CD14-positive monocyte (primary cell): ENCODE measurements around the gene U2AF1. TPM values are rescaled to one million over a fixed set of nuclear protein-coding genes. Genes with fewer than 3 reads are reported as not detected.
"Not testable (repeated sequence)": the region's sequence is repeated elsewhere in the genome, so short reads cannot be mapped to it uniquely, and the experiment has no call there.

Source experiments
- DNase-seq, 3 donors: peaks; one replicate each; pipeline ENCODE4 v3.0.0-alpha.2; 2011 to 2022
- H2AFZ ChIP-seq: 2 replicates; pipeline ENCODE4 v1.6.0; 2012; ENCODE audit warnings: mild to moderate bottlenecking, low read depth, low read length, inconsistent platforms; ENCODE audit not compliant: insufficient read depth, poor library complexity, severe bottlenecking
- H3K27ac ChIP-seq, 2 donors: 1 replicate in 1 of 2; 2 replicates in 1 of 2; pipeline ENCODE4 v1.5.1; 2012 to 2013; ENCODE audit warnings: low read length in 2 of 2, control low read depth in 1 of 2, inconsistent platforms in 1 of 2, low read depth in 1 of 2, mild to moderate bottlenecking in 1 of 2
- H3K27me3 ChIP-seq, 2 donors: one replicate each; pipeline versions ENCODE4 v1.6.0 to v1.6.1; 2011 to 2013; ENCODE audit warnings: low read length in 2 of 2; ENCODE audit not compliant: control insufficient read depth in 2 of 2, insufficient read depth in 2 of 2
- H3K36me3 ChIP-seq, 2 donors: replicated peaks in 1 of 2; 1 replicate in 1 of 2; 2 replicates in 1 of 2; pipeline versions ENCODE4 v1.5.1 to v1.6.1; 2012 to 2013; ENCODE audit warnings: low read length in 2 of 2, control low read depth in 1 of 2, inconsistent platforms in 1 of 2, mild to moderate bottlenecking in 1 of 2; ENCODE audit not compliant: insufficient read depth in 2 of 2, control insufficient read depth in 1 of 2
- H3K4me1 ChIP-seq, 2 donors: 1 replicate in 1 of 2; 2 replicates in 1 of 2; pipeline versions ENCODE4 v1.5.1 to v1.6.1; 2012 to 2013; ENCODE audit warnings: low read length in 2 of 2, control low read depth in 1 of 2, inconsistent platforms in 1 of 2, mild to moderate bottlenecking in 1 of 2, moderate library complexity in 1 of 2; ENCODE audit not compliant: insufficient read depth in 2 of 2, control insufficient read depth in 1 of 2
- H3K4me2 ChIP-seq: replicated peaks from 2 replicates; pipeline ENCODE3; 2012; ENCODE audit warnings: low read length, moderate library complexity, mild to moderate bottlenecking; ENCODE audit not compliant: poor library complexity, severe bottlenecking; ENCODE audit errors: extremely low read depth
- H3K4me3 ChIP-seq, 3 experiments: fragments of 200-600 bp in 1 of 3; sonication (generic) in 1 of 3; replicated peaks in 1 of 3; 1 replicate in 2 of 3; 2 replicates in 1 of 3; pipeline ENCODE4 v1.5.1; 2011 to 2013; ENCODE audit warnings: low read length in 3 of 3, mild to moderate bottlenecking in 3 of 3, control low read depth in 2 of 3, low read depth in 2 of 3, inconsistent platforms in 1 of 3, moderate library complexity in 1 of 3
- H3K79me2 ChIP-seq: 2 replicates; pipeline ENCODE4 v1.6.0; 2012; ENCODE audit warnings: mild to moderate bottlenecking, control low read depth, inconsistent platforms, low read length, moderate library complexity; ENCODE audit not compliant: insufficient read depth
- H3K9ac ChIP-seq: 2 replicates; pipeline ENCODE4 v1.6.0; 2017; ENCODE audit warnings: low read length, mild to moderate bottlenecking; ENCODE audit not compliant: insufficient read depth, poor library complexity, severe bottlenecking
- H3K9me3 ChIP-seq, 2 donors: replicated peaks in 1 of 2; 1 replicate in 1 of 2; 2 replicates in 1 of 2; pipeline versions ENCODE4 v1.5.1 to v1.6.1; 2012 to 2013; ENCODE audit warnings: low read length in 2 of 2, control low read depth in 1 of 2; ENCODE audit not compliant: control insufficient read depth in 1 of 2, insufficient read depth in 1 of 2
- H4K20me1 ChIP-seq: 2 replicates; pipeline ENCODE4 v1.6.0; 2012; ENCODE audit warnings: mild to moderate bottlenecking, low read length, control low read depth, moderate library complexity; ENCODE audit not compliant: insufficient read depth
- H3K27ac Mint-ChIP-seq, 7 donors: one replicate each; pipeline ENCODE4 v1.8.0; 2020; ENCODE audit warnings: mild to moderate bottlenecking in 7 of 7, mixed read lengths in 7 of 7, moderate library complexity in 6 of 7, inconsistent platforms in 2 of 7
- H3K27me3 Mint-ChIP-seq, 3 donors: one replicate each; pipeline ENCODE4 v1.8.0; 2021 to 2022; ENCODE audit warnings: low read depth in 3 of 3, mild to moderate bottlenecking in 3 of 3, mixed read lengths in 3 of 3, moderate library complexity in 3 of 3, inconsistent platforms in 1 of 3
- H3K36me3 Mint-ChIP-seq, 2 donors: one replicate each; pipeline ENCODE4 v1.8.0; 2020; ENCODE audit warnings: mixed read lengths in 2 of 2, inconsistent platforms in 1 of 2, mild to moderate bottlenecking in 1 of 2
- H3K4me1 Mint-ChIP-seq: one replicate; pipeline ENCODE4 v1.8.0; 2020; ENCODE audit warnings: mild to moderate bottlenecking, mixed read lengths
- H3K4me3 Mint-ChIP-seq, 2 donors: one replicate each; pipeline ENCODE4 v1.8.0; 2020; ENCODE audit warnings: mild to moderate bottlenecking in 2 of 2, mixed read lengths in 2 of 2, moderate library complexity in 1 of 2
- H3K9me3 Mint-ChIP-seq, 7 donors: one replicate each; pipeline ENCODE4 v1.8.0; 2020 to 2022; ENCODE audit warnings: mixed read lengths in 7 of 7, mild to moderate bottlenecking in 6 of 7, moderate library complexity in 6 of 7, inconsistent platforms in 2 of 7
- WGBS: methylation state at CpG from one replicate; pipeline ENCODE4 v1.1.5; 2013; ENCODE audit warnings: missing lambda C conversion rate; ENCODE audit not compliant: insufficient coverage; 5-methylcytosine and 5-hydroxymethylcytosine counted together
- intact Hi-C, 2 donors: fragments of 100-400 bp; cut with micrococcal nuclease; formaldehyde crosslinking; loops; one replicate each; pipeline versions ENCODE4 v1.15.0 to v1.15.1; 2023
- polyA plus RNA-seq, 3 donors: library from polyadenylated mRNA; depleted of rRNA in 1 of 3; unstranded in 2 of 3; stranded (reverse) in 1 of 3; fragments of 300-500 nt in 2 of 3; fragments of >200 nt in 1 of 3; fragmentation: Illumina TruSeq in 2 of 3; gene quantifications; 1 replicate in 2 of 3; 2 replicates in 1 of 3; pipeline ENCODE4 v1.2.3, GENCODE V29; 2012 to 2021

The U2AF1 gene
- polyA plus RNA-seq, 3 donors = 38.4 to 111 (median 39.3) TPM

DNA sequence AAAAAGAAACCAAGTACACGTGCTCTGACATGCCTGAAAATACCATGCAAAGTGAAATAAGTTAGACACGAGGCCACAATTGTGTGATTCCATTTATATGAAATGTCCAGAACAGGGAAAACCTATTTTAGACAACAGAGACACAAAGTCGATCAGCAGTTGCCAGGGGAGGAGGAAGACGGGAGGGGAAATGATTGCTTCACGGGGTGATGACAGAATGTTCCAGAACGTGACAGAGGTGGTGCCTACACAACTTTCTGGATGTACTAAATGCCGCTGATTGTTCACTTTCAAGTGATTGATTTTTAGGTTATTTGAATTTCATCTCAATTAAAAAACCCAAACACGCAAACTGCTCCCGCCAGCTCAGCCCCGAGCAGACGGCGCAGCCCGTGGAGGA is 54.3 kb downstream of the U2AF1 start:
- H3K9ac ChIP-seq, H3K4me2 ChIP-seq, intact Hi-C loops, H3K9me3 ChIP-seq, H3K27ac Mint-ChIP-seq, H4K20me1 ChIP-seq, H3K4me1 Mint-ChIP-seq, H3K27ac ChIP-seq, H3K27me3 Mint-ChIP-seq, H3K4me1 ChIP-seq, H3K36me3 Mint-ChIP-seq, H3K9me3 Mint-ChIP-seq, DNase-seq, H3K4me3 Mint-ChIP-seq, H3K79me2 ChIP-seq, H2AFZ ChIP-seq, H3K4me3 ChIP-seq, H3K27me3 ChIP-seq, H3K36me3 ChIP-seq: not testable (repeated sequence)
- WGBS = no CpG with 5 or more reads among the region's 13 CpGs

DNA sequence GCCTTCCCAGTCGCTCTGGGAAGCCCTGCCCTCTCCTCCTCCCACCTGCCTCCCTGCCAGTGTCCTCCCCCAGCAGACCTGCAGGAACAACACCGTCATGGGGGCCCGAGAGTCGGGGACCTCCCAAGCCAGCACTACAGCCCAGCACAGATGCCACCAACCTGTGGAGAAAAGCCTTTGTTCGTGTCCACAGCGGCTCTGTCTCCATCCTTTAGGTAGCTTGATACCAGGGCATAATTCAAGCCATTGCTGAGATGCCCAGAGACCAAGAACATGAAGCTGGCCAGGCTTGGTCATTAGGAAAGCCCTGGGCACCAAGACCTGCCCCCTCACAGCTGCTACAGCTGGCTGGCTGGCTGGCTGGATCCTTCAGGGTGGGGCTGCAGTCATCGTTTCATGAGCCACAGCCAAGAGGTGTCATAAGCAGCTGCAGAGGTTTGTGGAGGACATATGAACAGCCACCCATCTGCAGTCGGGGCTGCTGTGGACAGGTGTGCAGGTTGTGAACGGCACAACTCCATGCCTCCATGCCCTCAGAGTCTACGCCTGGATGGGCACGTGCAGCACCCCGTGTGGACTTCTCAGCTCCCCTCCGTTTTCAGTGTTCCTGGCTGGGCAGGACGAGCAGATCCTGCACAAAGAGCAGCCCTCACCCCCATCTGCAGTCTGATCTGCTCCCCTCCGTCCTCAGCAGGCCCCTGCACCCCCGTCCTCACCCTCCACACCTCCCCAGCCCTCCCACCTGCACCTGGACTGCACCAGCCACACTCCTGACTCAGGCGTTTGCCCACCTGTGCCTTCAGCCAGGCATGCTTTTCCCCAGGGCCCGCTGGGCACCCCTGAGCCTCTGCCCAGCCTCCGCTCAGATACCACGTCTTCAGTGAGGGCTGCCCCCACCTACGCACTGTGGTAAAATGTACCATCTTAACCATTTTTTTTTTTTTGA is 61.2 kb downstream of the U2AF1 start:
- H3K9me3 ChIP-seq, H3K36me3 ChIP-seq, H4K20me1 ChIP-seq, H2AFZ ChIP-seq, H3K9me3 Mint-ChIP-seq, H3K36me3 Mint-ChIP-seq, H3K27me3 ChIP-seq, H3K4me1 ChIP-seq, H3K27me3 Mint-ChIP-seq, H3K4me1 Mint-ChIP-seq, H3K27ac ChIP-seq, intact Hi-C loops, H3K79me2 ChIP-seq, H3K4me3 ChIP-seq, H3K9ac ChIP-seq, H3K4me2 ChIP-seq, DNase-seq: not testable (repeated sequence)
- Mint-ChIP-seq H3K4me3 (peak overlapping the region in 1 of 2 donors; percentile 39), H3K27ac (peak overlapping the region in 2 of 7 donors; percentile 20 to 50)
- 79% methylated on average over 4 of the region's 21 CpGs for WGBS

DNA sequence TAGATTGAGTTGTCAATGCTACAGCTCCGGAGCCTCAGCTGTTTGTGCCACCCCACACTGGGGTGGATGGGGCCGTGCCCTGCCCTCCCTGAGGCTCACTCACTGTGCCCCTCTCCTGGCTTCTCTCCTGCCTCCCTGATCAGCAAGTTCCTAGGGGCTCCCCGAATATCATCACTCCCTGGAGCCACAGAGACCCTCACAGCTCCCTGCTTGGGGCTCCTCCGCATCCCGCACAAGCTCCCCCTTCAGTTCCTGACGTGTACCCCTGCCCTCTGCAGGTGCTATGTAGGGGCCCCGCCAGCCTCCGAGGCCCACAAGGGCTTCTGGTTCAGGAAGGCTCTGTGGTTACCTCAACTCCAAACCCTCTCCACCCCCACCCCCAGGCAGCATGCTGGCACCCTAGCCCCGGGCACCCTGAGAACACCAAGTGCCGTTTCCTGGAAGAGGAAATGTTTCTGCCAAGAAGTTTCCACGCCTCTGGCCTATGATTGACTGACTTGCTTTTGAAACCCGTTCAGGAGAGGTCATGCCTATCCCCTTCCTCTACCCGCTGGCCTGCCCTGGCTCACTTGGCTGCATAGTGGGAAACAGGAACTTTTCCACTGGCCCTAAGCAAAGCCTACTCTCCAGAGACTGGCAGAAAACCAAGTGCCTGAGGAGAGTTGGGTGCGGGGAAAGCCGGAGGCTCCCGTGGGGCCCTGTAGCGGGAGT is 62.0 kb downstream of the U2AF1 start:
- H3K4me1 ChIP-seq, H3K4me3 ChIP-seq, H2AFZ ChIP-seq, H3K27ac ChIP-seq, H4K20me1 ChIP-seq, H3K9me3 Mint-ChIP-seq, H3K9me3 ChIP-seq, H3K27me3 ChIP-seq, H3K36me3 ChIP-seq, DNase-seq, H3K27me3 Mint-ChIP-seq, H3K9ac ChIP-seq, H3K4me2 ChIP-seq, H3K4me1 Mint-ChIP-seq, H3K36me3 Mint-ChIP-seq, H3K79me2 ChIP-seq, intact Hi-C loops: not testable (repeated sequence)
- 0% methylated on average over 1 of the region's 17 CpGs for WGBS
- Mint-ChIP-seq H3K27ac (peak overlapping the region in 3 of 7 donors; percentile 20 to 83 (median 78)), H3K4me3 (peak overlapping the region in 1 of 2 donors; percentile 69)

DNA sequence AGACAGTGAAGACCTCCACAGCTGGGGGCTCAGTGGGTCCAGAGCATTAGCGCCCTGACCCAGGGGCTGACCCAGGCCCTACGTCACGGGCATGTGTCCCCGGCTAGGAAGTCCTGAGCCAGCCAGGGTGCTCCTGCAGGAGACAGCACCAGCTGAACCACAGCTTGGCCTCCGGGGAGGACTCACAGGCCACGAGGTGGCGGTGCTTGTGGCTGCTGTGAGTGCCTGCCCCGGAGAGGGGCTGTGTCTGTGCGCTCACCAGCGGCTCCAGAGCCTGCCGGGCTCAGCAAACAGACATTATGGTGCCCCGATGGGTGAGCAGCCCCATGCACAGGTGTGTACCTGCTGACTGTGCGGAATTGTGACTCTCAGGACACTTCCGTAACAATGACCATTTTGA is 62.8 kb downstream of the U2AF1 start:
- H3K27me3 ChIP-seq, H3K4me1 ChIP-seq, H3K36me3 Mint-ChIP-seq, H3K9ac ChIP-seq, H3K4me2 ChIP-seq, H3K27ac ChIP-seq, H3K4me3 ChIP-seq, H3K36me3 ChIP-seq, H3K4me1 Mint-ChIP-seq, DNase-seq, H3K4me3 Mint-ChIP-seq, H3K79me2 ChIP-seq, H2AFZ ChIP-seq, intact Hi-C loops, H4K20me1 ChIP-seq, H3K27ac Mint-ChIP-seq, H3K27me3 Mint-ChIP-seq, H3K9me3 Mint-ChIP-seq, H3K9me3 ChIP-seq: not testable (repeated sequence)
- 94% methylated on average over 3 of the region's 14 CpGs for WGBS
